ENCODE measurements around the gene DNAJC5G.
"Not testable (repeated sequence)": the region's sequence is repeated elsewhere in the genome, so short reads cannot be mapped to it uniquely, and the experiment has no call there.

Gene DNAJC5G

DNA sequence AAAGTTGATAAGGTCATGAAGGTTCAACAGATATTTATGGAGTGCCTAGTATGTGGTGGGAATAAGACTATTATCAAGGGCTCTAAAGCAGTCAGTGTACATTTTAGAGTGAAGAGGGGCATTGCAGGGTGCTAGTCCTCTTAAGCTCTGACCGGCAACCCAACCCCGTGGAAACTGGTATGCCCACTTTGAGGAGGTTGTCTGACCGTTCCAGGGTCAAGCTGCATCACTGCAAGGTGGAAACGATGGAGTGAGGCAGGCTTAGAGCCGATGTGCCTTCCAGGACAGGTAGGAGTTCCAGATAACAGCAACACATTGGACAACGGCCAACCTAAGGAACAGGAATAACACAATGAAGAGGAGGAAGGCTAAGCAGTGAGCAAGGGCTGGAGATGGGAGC lies 34.4 kb downstream of the DNAJC5G start:
- no peak for DNase-seq (ENCODE audit: low read depth)

- DNase-seq (ENCODE audit: low read depth): no peak
These were observed 36.9 kb downstream of the DNAJC5G start for GRCh38 chr2:27312152-27312551.

- no peak for DNase-seq (ENCODE audit: low read depth)
These were observed 38.8 kb downstream of the DNAJC5G start for GRCh38 chr2:27313882-27314645.

DNA sequence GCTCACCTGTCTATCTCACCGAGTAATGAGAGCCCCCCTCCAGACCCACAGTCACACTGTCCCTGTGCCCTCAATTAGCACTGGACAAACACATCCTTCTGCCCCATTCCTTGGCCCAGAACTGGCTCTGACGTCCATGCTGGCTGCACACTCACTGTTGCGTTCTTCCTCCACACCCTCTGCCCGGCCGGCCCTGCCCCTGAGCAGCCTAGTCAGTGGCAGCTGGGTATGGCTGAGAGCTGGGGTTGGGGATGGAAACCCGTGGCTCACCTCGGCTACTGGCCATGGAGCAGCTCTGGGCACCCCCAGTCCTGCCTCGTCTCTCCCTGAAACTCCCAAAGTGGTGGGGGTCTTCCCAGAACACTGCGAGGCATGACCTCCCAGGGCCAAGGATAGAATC lies 39.5 kb downstream of the DNAJC5G start:
- DNase-seq (ENCODE audit: low read depth): no peak

- DNase-seq (ENCODE audit: low read depth): no peak
These were observed 39.9 kb downstream of the DNAJC5G start for GRCh38 chr2:27315122-27315521.

- DNase-seq (ENCODE audit: low read depth): no peak
These were observed 41.6 kb downstream of the DNAJC5G start for GRCh38 chr2:27316655-27317412.

- not testable (repeated sequence) for DNase-seq (ENCODE audit: low read depth)
These were observed 44.6 kb downstream of the DNAJC5G start for GRCh38 chr2:27319839-27320238.

GRCh38 chr2:27320958-27321543 lies 45.8 kb downstream of the DNAJC5G start:
- DNase-seq (ENCODE audit: low read depth): peak; percentile 98

DNA sequence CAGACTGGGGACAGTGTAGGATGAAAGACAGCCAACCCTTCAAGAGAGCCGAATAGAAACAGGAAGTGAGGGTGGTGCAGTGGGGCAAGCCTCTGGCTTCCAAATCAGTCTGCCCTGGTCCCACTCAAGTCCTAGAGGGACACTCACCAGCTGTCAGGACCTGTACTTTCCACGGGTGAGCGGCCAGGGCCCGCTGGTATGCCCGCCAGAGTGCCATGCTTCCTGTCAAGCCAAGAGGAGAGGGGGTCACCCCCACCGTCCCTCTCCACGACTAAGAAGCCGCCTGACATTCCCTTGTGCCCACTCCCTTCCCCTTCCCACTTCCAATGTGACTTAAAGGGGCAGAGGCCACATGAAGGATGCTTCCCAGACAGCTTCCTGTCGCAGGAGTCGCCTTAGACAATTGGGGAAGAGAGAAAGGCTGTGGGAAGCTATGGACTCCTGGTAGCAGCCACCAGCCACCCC lies 47.1 kb downstream of the DNAJC5G start:
- DNase-seq (ENCODE audit: low read depth): no peak

- DNase-seq (ENCODE audit: low read depth): peak; percentile 59
These were observed 47.7 kb downstream of the DNAJC5G start, which contains the start of gene MPV17 for GRCh38 chr2:27322766-27323595. Gene MPV17 (minus strand): TSS chr2:27323097. CDS start chr2:27322517, 580 bp downstream.

DNA sequence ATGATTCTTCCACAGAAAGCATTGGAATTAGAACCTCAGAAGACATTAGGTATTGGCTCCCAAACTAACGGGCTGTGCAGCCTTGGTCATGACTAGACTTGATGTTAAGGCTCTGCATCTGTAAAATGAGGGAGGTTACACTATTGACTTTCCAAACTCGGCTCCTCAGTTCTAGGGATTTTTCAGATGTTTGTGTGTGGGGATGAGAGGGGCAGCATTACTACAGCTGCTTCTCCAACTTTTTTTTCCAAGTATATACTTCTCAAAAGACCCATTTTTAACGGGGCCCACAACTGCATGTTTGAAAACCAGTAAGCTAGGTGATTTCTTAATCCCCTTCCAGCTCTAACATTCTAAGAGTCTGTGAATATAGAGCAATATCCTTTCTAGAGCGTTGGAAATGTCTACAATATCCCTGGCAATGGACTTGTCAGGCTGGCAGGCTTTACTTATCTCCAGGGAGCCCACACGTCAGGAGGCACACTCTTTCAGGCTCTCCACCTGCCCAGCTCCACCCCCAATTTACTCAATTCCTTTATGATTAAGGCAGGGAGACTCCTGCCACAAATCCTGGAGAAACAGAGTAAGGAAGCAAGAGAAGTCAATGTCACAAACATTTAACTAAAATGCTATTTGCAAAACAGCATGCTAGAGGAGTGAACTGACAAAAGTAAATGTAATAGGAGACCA lies 48.5 kb downstream of the DNAJC5G start:
- DNase-seq (ENCODE audit: low read depth): no peak

GRCh38 chr2:27324720-27325119 lies 49.5 kb downstream of the DNAJC5G start:
- DNase-seq (ENCODE audit: low read depth): no peak

All from HS-5 (cell line).